Neural cell (in vitro differentiated cells): ENCODE measurements around the gene EPS15.
"Not testable (repeated sequence)": the region's sequence is repeated elsewhere in the genome, so short reads cannot be mapped to it uniquely, and the experiment has no call there.

Experiments
- CTCF ChIP-seq: fragments of 450-650 bp; IDR thresholded peaks from 2 replicates; pipeline ENCODE4 v1.5.1; 2014; ENCODE audit warnings: antibody characterized with exemption, mild to moderate bottlenecking, moderate library complexity; ENCODE audit not compliant: poor library complexity, severe bottlenecking
- POLR2AphosphoS5 ChIP-seq: IDR thresholded peaks from 2 replicates; pipeline ENCODE4 v1.6.1; 2012

- not testable (repeated sequence) for TF ChIP-seq CTCF, POLR2AphosphoS5
Measured at GRCh38 chr1:51448844-51449454, 70.1 kb downstream of the EPS15 start.
